Stimulated activated CD8-positive, alpha-beta memory T cell treated with anti-CD3 and anti-CD28 coated beads, Interleukin-7, amount 100 ng/mL, for 24 hours (primary cell): ENCODE measurements around the gene CHD9.
"Not testable (repeated sequence)": the region's sequence is repeated elsewhere in the genome, so short reads cannot be mapped to it uniquely, and the experiment has no call there.

Source experiments
- DNase-seq: peaks from one replicate; pipeline ENCODE4 v3.0.0-alpha.2; 2020; ENCODE audit warnings: low read depth

CHD9 gene

DNA sequence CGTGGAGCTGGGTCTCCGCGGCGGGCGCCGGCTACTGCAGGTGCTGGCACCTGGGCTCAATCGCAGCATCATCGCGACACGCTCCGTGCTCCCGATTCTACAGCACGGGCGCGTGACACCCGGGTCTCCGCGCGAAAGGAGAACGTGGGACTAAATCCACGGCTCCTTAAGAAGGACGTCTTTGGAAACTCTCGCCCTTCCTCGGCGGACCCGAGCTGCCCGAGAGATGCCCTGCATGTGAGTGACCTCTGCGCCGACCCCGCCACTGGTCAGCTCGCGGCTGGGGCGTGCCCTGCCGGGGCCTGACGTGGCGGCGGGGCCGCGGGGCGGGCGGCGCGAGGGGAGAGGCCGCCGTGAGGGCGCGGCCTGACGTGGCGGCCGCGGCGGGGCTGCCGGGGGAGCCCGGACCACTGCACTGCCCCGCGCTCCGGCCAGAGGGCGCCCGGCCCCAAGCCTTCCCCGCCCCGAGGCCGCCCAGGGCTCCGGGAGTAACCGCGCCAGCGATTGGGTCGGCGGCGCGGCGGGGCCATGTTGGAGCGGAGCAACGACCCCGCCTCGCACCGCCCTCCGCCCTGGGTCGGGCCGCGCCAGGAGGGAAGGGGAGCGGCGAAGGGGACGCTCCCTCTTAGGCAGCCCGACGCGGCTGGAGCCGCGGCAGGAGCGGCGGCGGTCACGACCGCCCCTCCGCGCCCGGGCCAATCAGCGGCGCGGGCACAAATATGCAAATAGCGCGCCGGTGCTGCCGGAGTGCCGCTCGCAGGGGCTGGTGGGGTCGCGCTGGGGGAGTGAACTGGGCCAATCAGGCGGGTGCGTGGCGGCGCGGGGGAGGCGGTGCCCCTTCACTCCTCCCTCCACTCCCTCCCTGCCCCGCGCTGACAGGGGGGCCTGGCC, 75.6 kb downstream of the CHD9 start:
- peak; percentile 80 for DNase-seq

DNA sequence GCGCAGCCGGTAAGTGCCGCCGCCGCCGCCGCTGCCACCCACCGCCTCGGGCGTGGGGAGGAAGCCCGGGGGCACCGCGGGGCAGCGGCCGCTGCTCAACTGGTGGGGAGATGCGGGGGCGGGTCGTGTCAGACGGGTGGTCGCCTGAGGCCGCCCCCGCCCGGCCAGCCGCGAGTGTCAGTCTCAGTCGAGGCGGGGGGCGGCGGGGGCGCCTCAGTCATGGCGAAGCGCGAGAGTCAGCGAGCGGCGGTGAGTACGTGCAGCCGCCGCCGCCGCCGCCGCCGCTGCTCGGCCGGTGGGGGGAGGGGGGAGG, 76.2 kb downstream of the CHD9 start:
- DNase-seq: no peak

DNA sequence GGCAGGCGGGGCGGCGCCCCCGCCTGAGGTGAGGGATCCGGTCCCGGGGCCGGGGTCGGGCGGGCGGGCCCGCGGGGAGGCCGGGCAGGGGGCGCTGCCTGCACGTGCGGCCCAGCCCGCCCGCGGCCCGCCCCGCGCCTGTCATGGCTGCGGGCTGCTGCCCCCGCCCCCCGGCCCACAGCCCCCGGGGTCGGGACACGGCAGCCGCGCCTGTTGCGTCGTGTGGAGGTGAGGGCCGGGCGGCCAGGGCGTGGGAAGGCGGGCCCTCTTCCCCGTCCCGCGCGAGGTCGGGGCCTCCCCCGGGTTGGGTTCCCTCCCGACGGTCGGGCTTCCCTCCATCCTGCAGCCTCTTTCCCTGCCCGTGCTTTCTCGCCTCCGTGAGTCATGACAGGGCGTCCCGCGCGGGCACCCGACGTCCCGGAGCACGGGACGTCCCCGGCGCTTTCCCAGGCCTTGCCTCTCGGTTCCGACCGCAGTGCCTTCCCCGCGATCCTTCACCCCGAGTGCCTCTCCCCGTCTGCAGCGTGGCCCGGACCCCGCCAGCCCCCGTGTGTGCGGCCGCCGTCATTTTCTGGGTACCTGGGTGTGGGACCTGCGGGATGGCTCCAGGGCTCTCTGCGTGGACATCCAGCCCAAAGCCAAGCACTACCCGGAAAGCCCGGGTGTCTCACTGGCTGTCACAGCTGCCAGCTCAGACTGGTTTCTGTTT, 76.7 kb downstream of the CHD9 start:
- DNase-seq: peak; percentile 24

- no peak for DNase-seq
Measured at GRCh38 chr16:53132406-53132805, 77.6 kb downstream of the CHD9 start.

DNA sequence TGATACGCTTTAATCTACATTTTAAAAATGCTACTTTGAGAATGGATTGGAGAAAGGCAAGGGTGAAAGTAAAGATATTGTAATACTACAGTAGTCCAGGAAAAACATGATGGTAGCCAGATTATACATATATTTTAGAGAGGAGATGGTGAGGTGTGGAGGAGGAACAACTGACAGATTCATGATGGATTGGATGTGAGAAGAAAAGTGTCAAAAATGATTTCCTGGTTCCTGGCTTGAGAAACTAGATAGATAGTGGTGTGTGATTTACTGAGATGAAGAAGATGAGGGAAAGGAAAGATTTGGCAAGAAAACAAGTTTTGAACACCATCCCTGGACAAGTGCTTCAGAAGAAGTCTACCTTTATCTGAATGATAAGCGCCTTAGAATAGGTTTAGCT, 80.5 kb downstream of the CHD9 start:
- no peak for DNase-seq

DNA sequence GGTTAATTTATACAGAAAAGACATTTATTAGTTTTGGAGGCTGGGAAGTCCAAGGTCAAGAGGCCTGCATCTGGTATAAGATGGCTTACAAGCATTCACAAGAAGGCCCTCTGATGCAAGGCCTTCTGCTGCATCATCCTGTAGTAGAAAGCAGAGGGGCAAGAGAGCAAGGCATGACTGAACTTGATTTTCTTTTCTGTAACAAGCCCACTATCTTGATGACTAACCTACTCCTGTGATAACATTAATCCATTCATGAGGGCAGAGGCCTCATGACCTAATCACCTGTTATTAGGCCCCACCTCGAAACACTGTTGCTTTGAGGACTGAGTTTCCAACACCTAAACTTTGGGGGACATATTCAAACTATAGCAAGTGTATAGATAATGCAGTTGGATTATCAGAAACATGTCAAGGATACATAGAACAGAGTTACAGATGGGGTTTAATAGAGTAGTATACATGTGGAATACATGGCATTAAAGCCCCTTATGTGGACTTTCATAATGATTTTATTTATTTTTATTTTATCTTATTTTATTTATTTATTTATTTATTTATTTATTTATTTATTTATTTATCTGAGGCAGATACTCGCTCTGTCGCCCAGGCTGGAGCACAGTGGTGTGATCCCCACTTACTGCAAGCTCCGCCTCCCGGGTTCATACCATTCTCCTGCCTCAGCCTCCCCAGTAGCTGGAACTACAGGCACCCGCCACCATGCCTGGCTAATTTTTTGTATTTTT, 88.2 kb downstream of the CHD9 start:
- DNase-seq: no peak

DNA sequence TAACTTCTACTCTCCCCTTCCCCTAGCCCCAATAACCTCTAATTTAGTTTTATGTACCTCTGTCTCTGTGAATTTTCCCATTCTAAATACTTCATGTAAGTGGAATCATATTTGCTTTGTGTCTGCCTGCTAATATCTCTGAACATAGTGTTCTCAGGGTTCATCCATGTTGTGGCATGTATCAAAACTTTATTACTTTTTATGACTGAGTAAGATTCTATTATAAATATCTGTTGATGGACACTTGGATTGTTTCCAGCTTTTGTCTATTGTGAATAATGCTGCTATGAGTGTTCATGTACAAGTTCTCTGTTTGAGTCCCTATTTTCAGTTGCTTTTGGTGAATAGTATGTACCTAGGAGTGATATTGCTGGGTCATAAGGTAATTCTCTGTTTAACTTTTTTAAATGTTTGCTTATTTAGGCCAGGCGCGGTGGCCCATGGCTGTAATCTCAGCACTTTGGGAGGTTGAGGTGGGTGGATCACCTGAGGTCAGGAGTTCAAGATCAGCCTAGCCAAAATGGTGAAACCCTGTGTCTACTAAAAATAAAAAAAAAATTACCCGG, 92.8 kb downstream of the CHD9 start:
- DNase-seq: no peak

DNA sequence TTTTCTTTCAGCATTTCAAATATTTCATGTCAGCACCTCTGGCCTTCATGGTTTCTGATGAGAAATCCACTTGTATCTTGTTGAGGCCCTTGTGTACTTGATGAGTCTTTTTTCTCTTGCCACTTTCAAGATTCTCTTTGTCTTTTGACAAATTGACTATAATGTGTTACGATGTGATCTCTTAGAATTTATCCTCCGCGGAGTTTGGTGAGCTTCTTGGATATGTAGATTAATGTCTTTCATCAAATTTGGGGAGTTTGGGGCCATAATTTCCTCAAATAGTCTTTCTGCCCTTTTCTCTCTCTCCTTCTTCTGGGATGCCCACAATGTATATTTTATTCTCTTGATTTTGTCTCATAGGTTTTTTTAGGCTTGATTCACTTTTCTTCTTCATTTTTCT, 96.0 kb downstream of the CHD9 start:
- DNase-seq: no peak

DNA sequence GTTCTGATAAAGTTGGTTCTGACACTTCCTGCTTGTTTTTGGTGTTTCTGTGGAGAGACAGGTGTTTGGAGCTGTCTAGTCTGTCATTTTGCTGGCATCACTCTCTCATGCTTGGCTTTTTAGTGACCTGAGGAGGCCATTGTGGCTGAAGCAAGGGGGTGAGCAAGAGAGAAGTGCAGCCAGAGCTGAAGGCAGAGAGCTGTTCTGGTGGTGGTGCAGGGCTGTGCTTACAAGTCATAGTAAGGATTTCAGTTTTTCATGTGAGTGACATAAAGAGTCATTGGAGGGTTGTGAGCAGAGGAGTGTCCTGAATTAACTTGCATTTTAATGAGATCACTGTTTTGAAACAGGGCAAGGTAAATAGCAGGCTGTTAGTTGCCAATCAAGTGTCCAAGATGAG, 97.5 kb downstream of the CHD9 start:
- no peak for DNase-seq

GRCh38 chr16:53153130-53153529, 98.3 kb downstream of the CHD9 start:
- DNase-seq: no peak

DNA sequence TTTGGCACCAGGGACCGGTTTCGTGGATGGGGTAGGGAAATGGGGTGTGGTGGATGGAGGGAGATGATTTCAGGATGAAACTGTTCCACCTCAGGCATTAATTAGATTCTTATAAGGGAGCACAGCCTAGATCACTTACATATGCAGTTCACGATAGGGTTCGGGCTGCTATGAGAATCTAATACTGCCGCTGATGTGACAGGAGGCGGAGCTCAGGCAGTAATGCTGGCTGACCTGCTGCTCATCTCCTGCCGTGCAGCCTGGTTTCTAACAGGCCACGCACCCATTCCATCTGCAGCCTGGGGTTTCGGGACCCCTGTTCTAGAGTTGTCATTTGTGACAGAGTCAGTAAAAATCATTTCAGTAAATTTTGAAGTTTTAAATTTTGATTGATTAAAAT, 99.7 kb downstream of the CHD9 start:
- DNase-seq: no peak

DNA sequence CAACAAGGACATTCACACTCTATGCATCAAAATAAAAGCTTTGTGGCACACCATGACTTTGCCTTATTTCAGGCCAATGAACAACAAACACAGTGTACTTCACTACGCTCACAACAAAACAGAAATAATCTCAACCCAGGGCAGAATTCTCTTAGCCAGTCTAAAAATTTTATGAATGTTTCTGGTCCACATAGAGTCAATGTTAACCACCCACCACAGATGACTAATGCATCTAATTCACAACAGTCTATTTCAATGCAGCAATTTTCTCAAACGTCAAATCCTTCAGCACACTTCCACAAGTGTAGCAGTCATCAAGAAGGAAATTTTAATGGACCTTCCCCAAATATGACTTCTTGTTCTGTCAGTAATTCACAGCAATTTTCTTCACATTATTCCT, 101.7 kb downstream of the CHD9 start:
- no peak for DNase-seq

DNA sequence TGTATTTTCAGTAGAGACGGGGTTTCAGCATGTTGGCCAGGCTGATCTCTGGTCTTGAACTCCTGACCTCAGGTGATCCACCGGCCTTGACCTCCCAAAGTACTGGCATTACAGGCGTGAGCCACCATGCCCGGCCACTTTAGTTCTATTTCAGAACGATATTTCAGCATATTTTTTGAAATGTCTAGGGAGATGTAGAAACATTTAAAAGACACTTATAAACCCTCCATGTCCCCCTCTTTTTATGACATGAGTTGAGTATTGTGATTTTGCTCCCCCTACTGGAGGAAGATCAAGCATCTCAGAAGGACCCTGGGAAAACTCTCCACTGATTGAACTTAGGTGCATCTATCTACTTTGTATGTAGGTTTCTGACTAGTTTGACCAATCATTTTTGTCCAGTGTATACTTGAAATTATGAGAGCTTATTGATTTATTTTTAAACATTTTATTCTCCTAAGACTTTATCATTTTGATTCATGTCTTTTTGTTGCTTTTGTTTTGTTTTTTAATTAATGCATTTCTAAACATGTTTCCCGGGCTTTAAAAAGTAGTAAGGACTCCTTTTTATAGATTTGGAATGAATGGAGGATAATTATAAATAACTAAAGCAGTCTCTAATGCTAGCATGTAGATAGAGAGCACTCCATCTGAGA, 105.1 kb downstream of the CHD9 start:
- DNase-seq: no peak

GRCh38 chr16:53166099-53166498, 111.3 kb downstream of the CHD9 start:
- no peak for DNase-seq

GRCh38 chr16:53168744-53169143, 114.0 kb downstream of the CHD9 start:
- no peak for DNase-seq

DNA sequence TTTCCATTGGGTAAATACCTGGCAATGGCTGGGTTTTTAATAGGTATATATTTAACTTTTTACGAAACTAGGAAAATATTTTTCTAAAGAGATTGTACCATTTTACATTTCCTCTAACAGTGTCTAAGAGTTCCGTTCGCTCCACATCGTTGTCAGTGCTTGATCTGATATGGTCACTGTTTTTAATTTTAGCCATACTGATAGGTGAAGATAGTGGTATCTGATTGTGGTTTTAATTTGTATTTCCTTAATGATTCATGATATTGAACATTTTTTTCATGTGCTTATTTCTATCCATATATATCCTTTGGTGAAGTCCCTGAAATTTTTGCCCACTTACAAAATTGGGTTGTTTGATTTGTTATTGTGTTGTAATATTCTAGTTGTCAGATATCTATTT, 117.7 kb downstream of the CHD9 start:
- no peak for DNase-seq

GRCh38 chr16:53175118-53175517, 120.3 kb downstream of the CHD9 start:
- no peak for DNase-seq

GRCh38 chr16:53176434-53176833, 121.6 kb downstream of the CHD9 start:
- no peak for DNase-seq

- no peak for DNase-seq
Measured at GRCh38 chr16:53183442-53183841, 128.7 kb downstream of the CHD9 start.

GRCh38 chr16:53185741-53186140, 130.9 kb downstream of the CHD9 start:
- DNase-seq: not testable (repeated sequence)

GRCh38 chr16:53187775-53188174, 133.0 kb downstream of the CHD9 start:
- no peak for DNase-seq

DNA sequence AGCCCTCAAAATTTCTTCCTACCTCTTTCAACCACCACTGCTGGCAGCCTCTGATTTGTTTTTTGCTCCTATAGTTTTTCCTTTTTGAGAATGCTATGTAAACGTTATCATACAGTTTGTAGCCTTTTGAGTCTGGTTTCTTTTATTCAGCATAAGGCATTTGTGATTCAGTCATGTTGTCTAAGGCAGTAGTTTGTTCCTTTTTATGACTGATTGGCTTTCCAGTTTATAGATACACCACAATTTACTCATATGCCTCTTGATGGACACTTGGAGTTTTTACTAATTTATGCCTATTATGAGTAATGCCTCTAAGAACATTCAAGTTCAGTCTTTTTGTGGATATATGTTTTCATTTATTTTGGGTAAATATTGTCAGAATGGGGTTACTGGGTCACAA, 136.6 kb downstream of the CHD9 start:
- DNase-seq: no peak
